ENCODE data around the gene TSPYL1.

Gene TSPYL1

DNA sequence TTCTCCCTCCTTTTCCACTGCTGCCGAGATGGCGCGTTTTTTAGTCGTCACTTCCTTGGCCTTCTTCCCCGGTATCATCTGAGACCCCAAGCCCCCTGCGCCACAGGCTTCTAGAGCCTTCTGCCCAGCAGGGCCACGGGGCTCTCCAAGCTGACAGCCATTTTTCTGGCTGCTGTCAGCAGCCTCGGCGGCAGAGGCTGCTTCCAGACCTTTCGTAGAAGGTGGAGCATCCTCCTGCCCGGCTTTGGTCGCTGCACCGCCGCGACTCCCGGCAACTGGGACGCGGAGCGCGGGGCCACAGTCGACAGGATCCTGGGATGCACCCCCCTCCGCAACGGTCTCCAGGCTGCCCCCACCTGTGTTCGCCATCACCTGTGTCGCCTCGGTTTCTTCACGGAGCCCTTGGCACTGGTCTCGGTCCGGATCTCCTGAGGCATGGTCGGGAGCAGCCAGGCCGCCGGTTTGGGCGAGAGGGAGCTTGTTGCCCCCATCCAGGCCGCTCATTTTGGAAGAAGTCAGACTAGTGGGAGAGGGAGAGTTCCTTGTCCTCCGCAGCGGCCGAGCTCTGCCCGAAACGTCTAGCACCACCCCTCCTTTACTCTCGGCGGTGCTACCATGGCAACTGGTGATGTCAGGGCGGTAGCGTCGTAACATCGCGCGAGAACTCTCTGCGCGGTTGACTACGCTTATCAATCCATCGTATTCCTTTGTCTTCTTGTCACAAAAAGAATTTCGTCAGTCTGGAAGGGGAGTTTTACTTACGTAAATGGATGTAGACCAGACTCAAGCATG lies 26.0 kb downstream of the TSPYL1 start, which contains the start of gene TSPYL4 (continued):
- TF ChIP-seq SP3 (tag by site-specific recombination; IDR thresholded peaks at IDR 0.05) (no peak), WT1 (tag by site-specific recombination; IDR thresholded peaks at IDR 0.05) (peak; percentile 21; the same call in 1 of the 2 replicates), ZNF707 (tag by site-specific recombination; IDR thresholded peaks at IDR 0.05) (no peak), ZNF37A (tag by site-specific recombination; IDR thresholded peaks at IDR 0.05) (no peak), ZNF391 (tag by site-specific recombination; IDR thresholded peaks at IDR 0.05; ENCODE audit: borderline replicate concordance, low read depth) (no peak), ZNF560 (tag by site-specific recombination; IDR thresholded peaks at IDR 0.05; ENCODE audit: borderline replicate concordance) (no peak), KLF7 (tag by site-specific recombination; IDR thresholded peaks at IDR 0.05; ENCODE audit: borderline replicate concordance) (no peak), ZNF514 (tag by site-specific recombination; IDR thresholded peaks at IDR 0.05) (no peak), PRDM4 (tag by site-specific recombination; IDR thresholded peaks at IDR 0.05) (peak; percentile 99), ZNF394 (tag by site-specific recombination; IDR thresholded peaks at IDR 0.05; ENCODE audit: borderline replicate concordance) (peak; percentile 27), ZFP37 (tag by site-specific recombination; IDR thresholded peaks at IDR 0.05) (peak; percentile 74), SP2 (tag by site-specific recombination; IDR thresholded peaks at IDR 0.05) (0 out of 2 replicates have a peak, but pooled peaks have one; percentile 20), ZNF777 (tag by site-specific recombination; IDR thresholded peaks at IDR 0.05; ENCODE audit: borderline replicate concordance) (no peak; the same call in 1 of the 2 replicates), GLI2 (tag by site-specific recombination; IDR thresholded peaks at IDR 0.05; ENCODE audit: borderline replicate concordance, low read depth) (no peak), ZNF629 (tag by site-specific recombination; IDR thresholded peaks at IDR 0.05) (peak; percentile 93), KLF10 (tag by site-specific recombination; IDR thresholded peaks at IDR 0.05) (no peak), ZEB2 (tag by site-specific recombination; IDR thresholded peaks at IDR 0.05) (peak; percentile 65; the same call in 1 of the 2 replicates), ZBTB21 (tag by site-specific recombination; IDR thresholded peaks at IDR 0.05) (peak; percentile 85), ZNF843 (tag by site-specific recombination; IDR thresholded peaks at IDR 0.05) (0 out of 2 replicates have a peak, but pooled peaks have one; percentile 46), GLIS2 (tag by site-specific recombination; IDR thresholded peaks at IDR 0.05) (peak; percentile 66; the same call in 1 of the 2 replicates), IKZF3 (tag by site-specific recombination; IDR thresholded peaks at IDR 0.05) (no peak), ZNF341 (tag by site-specific recombination; IDR thresholded peaks at IDR 0.05; ENCODE audit: low read depth) (peak; percentile 84), GLIS1 (tag by site-specific recombination; IDR thresholded peaks at IDR 0.05) (no peak), RBAK (tag by site-specific recombination; IDR thresholded peaks at IDR 0.05) (no peak), ZNF24 (tag by site-specific recombination; IDR thresholded peaks at IDR 0.05) (peak; percentile 55; the same call in 1 of the 2 replicates), ZNF223 (tag by site-specific recombination; IDR thresholded peaks at IDR 0.05) (no peak), ZNF768 (tag by site-specific recombination; IDR thresholded peaks at IDR 0.05) (no peak), ZNF658 (tag by site-specific recombination; IDR thresholded peaks at IDR 0.05) (no peak), ZNF704 (tag by site-specific recombination; IDR thresholded peaks at IDR 0.05) (no peak), ZNF214 (tag by site-specific recombination; IDR thresholded peaks at IDR 0.05; ENCODE audit: borderline replicate concordance) (no peak), YY1 (tag by site-specific recombination; IDR thresholded peaks at IDR 0.05) (peak; percentile 67; the same call in 1 of the 2 replicates), ZSCAN23 (tag by site-specific recombination; IDR thresholded peaks at IDR 0.05) (no peak), ZSCAN16 (tag by site-specific recombination; IDR thresholded peaks at IDR 0.05) (0 out of 2 replicates have a peak, but pooled peaks have one; percentile 9)
- TF ChIP-seq, protein P1, sequence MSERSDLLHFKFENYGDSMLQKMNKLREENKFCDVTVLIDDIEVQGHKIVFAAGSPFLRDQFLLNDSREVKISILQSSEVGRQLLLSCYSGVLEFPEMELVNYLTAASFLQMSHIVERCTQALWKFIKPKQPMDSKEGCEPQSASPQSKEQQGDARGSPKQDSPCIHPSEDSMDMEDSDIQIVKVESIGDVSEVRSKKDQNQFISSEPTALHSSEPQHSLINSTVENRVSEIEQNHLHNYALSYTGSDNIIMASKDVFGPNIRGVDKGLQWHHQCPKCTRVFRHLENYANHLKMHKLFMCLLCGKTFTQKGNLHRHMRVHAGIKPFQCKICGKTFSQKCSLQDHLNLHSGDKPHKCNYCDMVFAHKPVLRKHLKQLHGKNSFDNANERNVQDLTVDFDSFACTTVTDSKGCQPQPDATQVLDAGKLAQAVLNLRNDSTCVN (tag by site-specific recombination; optimal IDR thresholded peaks at IDR 0.05): peak; percentile 37
- TF ChIP-seq, protein P2, sequence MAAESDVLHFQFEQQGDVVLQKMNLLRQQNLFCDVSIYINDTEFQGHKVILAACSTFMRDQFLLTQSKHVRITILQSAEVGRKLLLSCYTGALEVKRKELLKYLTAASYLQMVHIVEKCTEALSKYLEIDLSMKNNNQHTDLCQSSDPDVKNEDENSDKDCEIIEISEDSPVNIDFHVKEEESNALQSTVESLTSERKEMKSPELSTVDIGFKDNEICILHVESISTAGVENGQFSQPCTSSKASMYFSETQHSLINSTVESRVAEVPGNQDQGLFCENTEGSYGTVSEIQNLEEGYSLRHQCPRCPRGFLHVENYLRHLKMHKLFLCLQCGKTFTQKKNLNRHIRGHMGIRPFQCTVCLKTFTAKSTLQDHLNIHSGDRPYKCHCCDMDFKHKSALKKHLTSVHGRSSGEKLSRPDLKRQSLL (tag by site-specific recombination; IDR thresholded peaks at IDR 0.05): no peak

Measured in HEK293 (cell line).